GM21786 (cell line): ENCODE results near the gene ETV4.

Source experiments
- ATAC-seq: cut with Tn5 transposase; IDR thresholded peaks from one replicate; pipeline ENCODE4 v1.9.1; 2021; ENCODE audit not compliant: unreplicated experiment

ETV4 gene

GRCh38 chr17:43573579-43574321, 27.6 kb upstream of the ETV4 start:
- ATAC-seq: no peak

- ATAC-seq: no peak
Measured at GRCh38 chr17:43572368-43572980, 26.3 kb upstream of the ETV4 start.

DNA sequence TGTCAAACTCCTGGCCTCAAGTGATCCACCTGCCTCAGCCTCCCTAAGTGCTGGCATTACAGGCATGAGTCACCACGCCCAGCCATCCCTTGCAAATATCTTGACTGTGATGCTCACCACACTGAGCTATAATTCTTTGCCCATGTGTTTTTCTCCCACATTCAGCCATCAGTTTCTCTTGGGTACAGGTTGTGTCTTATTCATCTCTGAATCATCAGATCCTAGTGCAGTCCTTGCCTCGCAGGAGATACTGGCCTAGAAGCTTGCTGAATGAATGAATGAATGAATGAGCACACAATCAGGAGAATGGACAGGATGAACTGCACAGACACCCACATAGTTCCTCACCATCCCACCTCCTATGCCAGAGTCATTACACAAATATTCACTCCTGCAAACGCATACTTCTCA, 24.4 kb upstream of the ETV4 start:
- no peak for ATAC-seq

- ATAC-seq: no peak
Measured at GRCh38 chr17:43568506-43569082, 22.5 kb upstream of the ETV4 start.

- no peak for ATAC-seq
Measured at GRCh38 chr17:43563600-43564594, 17.8 kb upstream of the ETV4 start.

- no peak for ATAC-seq
Measured at GRCh38 chr17:43562679-43563599, 16.8 kb upstream of the ETV4 start.

- no peak for ATAC-seq
Measured at GRCh38 chr17:43560461-43561427, 14.6 kb upstream of the ETV4 start.

GRCh38 chr17:43559161-43559816, 13.1 kb upstream of the ETV4 start:
- ATAC-seq: no peak

- no peak for ATAC-seq
Measured at GRCh38 chr17:43558805-43559160, 12.6 kb upstream of the ETV4 start.

DNA sequence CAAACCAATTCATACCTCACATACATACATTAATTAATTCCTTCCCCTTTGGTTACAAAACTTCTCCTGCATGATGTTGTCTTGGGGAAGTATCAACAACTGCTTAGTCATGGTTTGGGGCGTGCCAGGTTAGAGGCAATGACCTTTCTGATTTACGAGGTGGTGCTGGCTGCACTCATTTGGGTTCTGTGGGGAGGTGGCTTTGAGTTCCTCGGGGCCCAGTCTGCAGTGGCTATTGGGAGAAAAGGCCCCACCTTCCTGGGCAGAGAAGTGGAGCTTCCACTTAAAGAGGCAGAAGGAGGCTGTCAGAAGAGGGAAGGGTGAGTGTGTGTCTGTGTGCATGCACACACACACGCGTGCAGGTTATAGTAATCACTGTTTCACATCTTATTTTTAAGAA, 10.2 kb upstream of the ETV4 start:
- ATAC-seq: no peak

DNA sequence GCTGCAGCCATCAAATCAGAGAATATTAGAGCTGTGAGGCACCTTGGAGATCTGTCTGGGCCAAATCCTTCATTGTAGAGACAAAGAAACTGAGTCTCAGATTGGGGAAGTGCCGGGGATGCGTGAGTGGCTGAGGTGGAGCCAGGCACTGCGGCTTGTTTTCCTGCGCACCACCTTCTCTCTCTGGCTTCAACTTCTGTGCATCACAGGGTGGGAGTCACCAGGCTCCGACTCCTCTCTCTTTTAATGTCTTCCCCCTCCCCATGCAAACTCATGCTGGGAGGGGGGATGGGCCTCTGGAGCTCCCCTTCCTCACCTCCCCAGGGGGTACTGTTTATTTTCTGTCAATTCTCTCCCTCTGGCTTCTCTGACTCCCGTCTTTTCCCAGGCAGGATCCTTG, 8.7 kb upstream of the ETV4 start:
- ATAC-seq: no peak

- no peak for ATAC-seq
Measured at GRCh38 chr17:43553573-43553972, 7.4 kb upstream of the ETV4 start.

DNA sequence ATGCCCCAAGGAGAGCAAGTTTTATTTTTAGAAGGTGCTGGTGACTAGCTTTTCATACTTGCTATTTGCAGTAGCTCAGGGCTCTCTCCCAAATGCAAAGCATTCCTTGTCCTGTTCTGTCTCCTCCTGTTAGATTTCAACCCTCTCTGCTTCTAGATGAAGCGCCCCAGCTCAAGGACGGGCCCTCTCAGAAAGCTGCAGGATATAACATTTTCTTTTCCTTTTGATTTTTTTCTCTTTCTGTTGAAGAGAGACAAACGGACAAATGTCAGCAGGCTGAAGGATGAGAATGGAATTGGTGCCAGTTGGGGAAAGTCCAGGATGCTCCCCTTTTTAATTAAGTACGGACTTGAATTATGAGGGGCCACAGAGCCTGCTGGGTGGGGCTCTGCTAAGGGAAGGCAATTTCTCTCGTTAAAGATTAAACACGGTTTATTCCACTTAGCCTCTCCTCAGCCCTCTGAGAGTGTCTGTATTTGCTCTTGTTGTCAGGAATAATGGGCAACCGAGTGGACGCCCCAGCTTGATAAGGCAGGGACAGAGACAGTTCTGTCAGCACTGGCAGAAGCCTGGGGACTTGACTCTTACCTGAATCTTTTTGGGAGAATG, 6.2 kb upstream of the ETV4 start:
- ATAC-seq: no peak

DNA sequence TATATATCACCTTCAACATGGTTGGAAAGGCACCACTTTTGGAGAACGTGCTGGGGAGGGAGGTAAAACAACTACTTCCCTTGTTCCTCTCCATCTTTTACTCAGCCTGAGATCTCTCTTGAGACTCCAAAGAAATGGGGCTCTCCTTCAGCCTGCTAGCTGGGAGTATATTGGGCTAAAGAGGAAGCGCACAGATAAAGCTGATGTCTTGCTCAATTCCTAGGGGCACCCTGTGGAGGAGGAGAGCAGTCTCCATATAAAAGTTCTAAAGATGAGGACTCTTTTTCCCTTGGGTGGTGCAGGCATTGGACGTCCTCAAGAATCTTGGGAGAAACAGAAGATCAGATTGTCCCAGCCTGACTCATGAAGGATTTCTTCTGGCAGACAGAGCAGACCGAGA, 4.6 kb upstream of the ETV4 start:
- ATAC-seq: no peak

GRCh38 chr17:43549496-43549895, 3.4 kb upstream of the ETV4 start:
- ATAC-seq: no peak

DNA sequence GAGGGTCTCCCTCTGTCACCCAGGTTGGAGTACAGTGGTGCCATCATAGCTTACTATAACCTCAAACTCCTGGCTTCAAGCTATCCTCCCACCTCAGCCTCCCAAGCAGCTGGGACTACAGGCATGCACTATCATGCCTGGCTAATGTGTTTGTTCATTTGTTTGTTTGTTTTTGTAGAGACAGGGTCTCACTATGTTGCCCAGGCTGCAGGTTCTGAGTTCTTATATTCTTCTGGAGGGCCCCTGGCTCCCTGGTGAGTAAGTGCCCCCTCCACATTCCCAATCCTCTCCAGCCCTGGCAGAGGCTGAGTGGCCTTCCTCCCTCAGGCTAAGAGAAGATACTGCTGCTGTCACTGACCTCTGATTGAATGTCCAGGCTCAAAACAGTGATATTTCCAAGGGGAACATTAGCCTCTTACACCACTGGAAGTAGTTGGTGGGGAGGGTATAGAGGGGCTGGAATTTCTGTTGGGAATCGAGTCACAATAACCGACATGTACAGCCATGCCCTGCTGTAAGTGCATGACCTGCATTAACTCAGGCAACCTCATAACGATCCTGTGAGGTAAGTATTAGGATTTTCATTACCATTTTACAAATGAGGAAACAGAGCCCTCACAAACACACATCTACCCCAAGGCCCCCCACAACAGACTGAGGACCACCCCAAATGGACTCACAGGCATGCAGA, 2.7 kb upstream of the ETV4 start:
- no peak for ATAC-seq

GRCh38 chr17:43547659-43548256, 1.6 kb upstream of the ETV4 start:
- no peak for ATAC-seq
